GM21515 (cell line): ENCODE measurements around the gene NDUFA11.
"Not testable (repeated sequence)": the region's sequence is repeated elsewhere in the genome, so short reads cannot be mapped to it uniquely, and the experiment has no call there.

Source experiments
- ATAC-seq: cut with Tn5 transposase; IDR thresholded peaks from one replicate; pipeline ENCODE4 v1.9.1; 2021; ENCODE audit not compliant: unreplicated experiment

NDUFA11 gene

GRCh38 chr19:5891572-5891937, 12.0 kb downstream of the NDUFA11 start:
- no peak for ATAC-seq

GRCh38 chr19:5890099-5890498, 13.5 kb downstream of the NDUFA11 start:
- ATAC-seq: no peak

GRCh38 chr19:5889288-5889971, 14.2 kb downstream of the NDUFA11 start:
- ATAC-seq: no peak

GRCh38 chr19:5884065-5884811, 19.4 kb downstream of the NDUFA11 start:
- not testable (repeated sequence) for ATAC-seq

GRCh38 chr19:5883157-5883873, 20.3 kb downstream of the NDUFA11 start:
- ATAC-seq: not testable (repeated sequence)

GRCh38 chr19:5882421-5882968, 21.1 kb downstream of the NDUFA11 start:
- no peak for ATAC-seq

- ATAC-seq: no peak
These were observed 21.9 kb downstream of the NDUFA11 start for GRCh38 chr19:5881543-5882299.

- ATAC-seq: no peak
These were observed 22.9 kb downstream of the NDUFA11 start for GRCh38 chr19:5880604-5881078.

- ATAC-seq: no peak
These were observed 23.4 kb downstream of the NDUFA11 start for GRCh38 chr19:5880196-5880595.

- no peak for ATAC-seq
These were observed 25.7 kb downstream of the NDUFA11 start for GRCh38 chr19:5877882-5878281.

- no peak for ATAC-seq
These were observed 26.2 kb downstream of the NDUFA11 start for GRCh38 chr19:5877427-5877826.

- ATAC-seq: not testable (repeated sequence)
These were observed 29.1 kb downstream of the NDUFA11 start for GRCh38 chr19:5874496-5874895.

- ATAC-seq: no peak
These were observed 29.9 kb downstream of the NDUFA11 start for GRCh38 chr19:5873617-5874199.

GRCh38 chr19:5870986-5871394, 32.6 kb downstream of the NDUFA11 start:
- ATAC-seq: no peak

GRCh38 chr19:5867201-5868136, 36.1 kb downstream of the NDUFA11 start:
- no peak for ATAC-seq

GRCh38 chr19:5865772-5866171, 37.8 kb downstream of the NDUFA11 start:
- no peak for ATAC-seq

GRCh38 chr19:5864725-5865486, 38.7 kb downstream of the NDUFA11 start:
- ATAC-seq: no peak

- ATAC-seq: no peak
These were observed 39.4 kb downstream of the NDUFA11 start for GRCh38 chr19:5864013-5864720.
